H1 (cell line): ENCODE data around the gene VGLL3. TPM values are rescaled to one million over a fixed set of nuclear protein-coding genes. Genes with fewer than 3 reads are reported as not detected.

Source experiments
- CTCF ChIA-PET: fragments of 300-600 bp; sonication (Branson Sonifier 250); formaldehyde crosslinking; loops from one replicate; lab custom pipeline; 2021; ENCODE audit not compliant: partially characterized antibody; lab: Charles Lee
- POLR2A ChIA-PET: fragments of 300-600 bp; sonication (Branson Sonifier 250); formaldehyde crosslinking; loops from one replicate; lab custom pipeline; 2021; ENCODE audit warnings: inconsistent platforms; ENCODE audit not compliant: partially characterized antibody; lab: Charles Lee
- DNase-seq, 2 experiments: peaks; one replicate each; pipeline versions ENCODE4 v3.0.0 to v3.0.0-alpha.2; 2010 to 2022; ENCODE audit warnings: low spot score in 2 of 2, low read depth in 1 of 2, mixed read lengths in 1 of 2
- FAIRE-seq: peaks from 2 replicates; lab custom pipeline; 2011; peaks lifted over from hg19 to GRCh38; lab: Jason Lieb, UNC
- H2AFZ ChIP-seq: 2 replicates; pipeline ENCODE4 v1.8.1; 2012; ENCODE audit warnings: low read length, inconsistent platforms
- H2AK5ac ChIP-seq: 2 replicates; pipeline ENCODE4 v1.6.1; 2013; ENCODE audit warnings: low read depth, low read length
- H2BK120ac ChIP-seq: replicated peaks from 2 replicates; pipeline ENCODE3; 2013; ENCODE audit warnings: low read depth, low read length, inconsistent platforms
- H2BK12ac ChIP-seq: 2 replicates; pipeline ENCODE4 v1.6.1; 2013; ENCODE audit warnings: low read depth, low read length
- H2BK15ac ChIP-seq: 2 replicates; pipeline ENCODE4 v1.6.1; 2013; ENCODE audit warnings: low read length
- H2BK20ac ChIP-seq: 2 replicates; pipeline ENCODE4 v1.6.1; 2013; ENCODE audit warnings: low read length
- H2BK5ac ChIP-seq: 2 replicates; pipeline ENCODE4 v1.6.1; 2013; ENCODE audit warnings: low read depth, low read length
- H3K14ac ChIP-seq: 2 replicates; pipeline ENCODE4 v1.6.1; 2013; ENCODE audit warnings: inconsistent platforms; ENCODE audit not compliant: insufficient read length
- H3K18ac ChIP-seq: 2 replicates; pipeline ENCODE4 v1.6.1; 2013; ENCODE audit warnings: low read length; ENCODE audit errors: extremely low read depth
- H3K23ac ChIP-seq: 2 replicates; pipeline ENCODE4 v1.6.1; 2013; ENCODE audit warnings: inconsistent platforms; ENCODE audit not compliant: insufficient read length
- H3K23me2 ChIP-seq: 2 replicates; pipeline ENCODE4 v1.6.1; 2013; ENCODE audit warnings: low read depth, low read length
- H3K27ac ChIP-seq: 2 replicates; pipeline ENCODE4 v1.6.1; 2011; ENCODE audit warnings: low read depth, low read length, inconsistent platforms
- H3K27me3 ChIP-seq, 4 experiments: replicated peaks in 1 of 4; 1 replicate in 1 of 4; 2 replicates in 3 of 4; pipeline versions ENCODE4 v1.6.1 to v1.8.1; 2011 to 2013; ENCODE audit warnings: low read length in 3 of 4, mild to moderate bottlenecking in 3 of 4, inconsistent platforms in 2 of 4, mixed read lengths in 2 of 4, moderate library complexity in 1 of 4; ENCODE audit not compliant: control insufficient read depth in 3 of 4, insufficient read depth in 3 of 4; ENCODE audit errors: extremely low read depth in 1 of 4
- H3K36me3 ChIP-seq, 4 experiments: 2 replicates each; pipeline versions ENCODE4 v1.6.1 to v1.8.1; 2011 to 2013; ENCODE audit warnings: mild to moderate bottlenecking in 4 of 4, low read length in 3 of 4, moderate library complexity in 2 of 4, control low read depth in 1 of 4, inconsistent platforms in 1 of 4; ENCODE audit not compliant: insufficient read depth in 4 of 4, control insufficient read depth in 2 of 4
- H3K4ac ChIP-seq: replicated peaks from 2 replicates; pipeline ENCODE3; 2013; ENCODE audit warnings: low read length, low read depth, mixed read lengths, inconsistent platforms; ENCODE audit not compliant: insufficient read length
- H3K4me1 ChIP-seq, 4 experiments: replicated peaks in 1 of 4; 1 replicate in 1 of 4; 2 replicates in 3 of 4; pipeline versions ENCODE4 v1.6.1 to v1.8.1; 2011 to 2013; ENCODE audit warnings: low read length in 3 of 4, inconsistent platforms in 2 of 4, mixed read lengths in 1 of 4; ENCODE audit not compliant: insufficient read depth in 4 of 4, control insufficient read depth in 3 of 4
- H3K4me2 ChIP-seq, 2 experiments: 2 replicates each; pipeline versions ENCODE4 v1.6.1 to v1.8.1; 2011 to 2013; ENCODE audit warnings: low read depth in 2 of 2, low read length in 2 of 2, control low read depth in 1 of 2, inconsistent platforms in 1 of 2, mild to moderate bottlenecking in 1 of 2; ENCODE audit not compliant: insufficient read depth in 1 of 2
- H3K4me3 ChIP-seq, 4 experiments: fragments of 200-600, 300-600 bp in 1 of 4; sonication (generic), shearing (Covaris generic), sonication (Bioruptor Twin) in 1 of 4; 2 replicates each; pipeline versions ENCODE4 v1.5.1 to v1.8.1; 2011 to 2016; ENCODE audit warnings: low read length in 4 of 4, low read depth in 3 of 4, control low read depth in 2 of 4, inconsistent platforms in 2 of 4, mild to moderate bottlenecking in 2 of 4, mixed read lengths in 1 of 4, moderate library complexity in 1 of 4; ENCODE audit not compliant: insufficient read depth in 2 of 4; ENCODE audit errors: extremely low read depth in 1 of 4
- H3K56ac ChIP-seq: replicated peaks from 2 replicates; pipeline ENCODE3; 2013; ENCODE audit warnings: low read depth, mild to moderate bottlenecking, mixed read lengths, low read length, inconsistent platforms; ENCODE audit not compliant: insufficient read length
- H3K79me1 ChIP-seq: 2 replicates; pipeline ENCODE4 v1.6.1; 2013; ENCODE audit warnings: low read depth, low read length, control low read depth
- H3K79me2 ChIP-seq, 2 experiments: 2 replicates each; pipeline versions ENCODE4 v1.6.1 to v1.8.1; 2012 to 2013; ENCODE audit warnings: low read length in 2 of 2, mild to moderate bottlenecking in 2 of 2, inconsistent platforms in 1 of 2; ENCODE audit not compliant: insufficient read depth in 2 of 2, control insufficient read depth in 1 of 2
- H3K9ac ChIP-seq, 4 experiments: replicated peaks in 1 of 4; 1 replicate in 1 of 4; 2 replicates in 3 of 4; pipeline versions ENCODE4 v1.6.1 to v1.8.1; 2011 to 2013; ENCODE audit warnings: low read depth in 3 of 4, low read length in 3 of 4, control low read depth in 2 of 4, mild to moderate bottlenecking in 2 of 4, moderate library complexity in 2 of 4, inconsistent platforms in 1 of 4; ENCODE audit errors: extremely low read depth in 1 of 4
- H3K9me3 ChIP-seq, 2 experiments: 2 replicates each; pipeline versions ENCODE4 v1.6.1 to v1.8.1; 2012 to 2013; ENCODE audit warnings: mild to moderate bottlenecking in 2 of 2, moderate library complexity in 2 of 2, control low read depth in 1 of 2, inconsistent platforms in 1 of 2, low read depth in 1 of 2, low read length in 1 of 2, mixed read lengths in 1 of 2; ENCODE audit not compliant: insufficient read depth in 2 of 2
- H4K20me1 ChIP-seq, 2 experiments: replicated peaks in 1 of 2; 2 replicates each; pipeline versions ENCODE3 to v1.8.1; 2011 to 2013; ENCODE audit warnings: inconsistent platforms in 2 of 2, low read length in 2 of 2, mild to moderate bottlenecking in 1 of 2; ENCODE audit not compliant: insufficient read depth in 2 of 2, control insufficient read depth in 1 of 2
- H4K5ac ChIP-seq: 2 replicates; pipeline ENCODE4 v1.6.1; 2013; ENCODE audit warnings: low read length, low read depth, mixed read lengths, inconsistent platforms; ENCODE audit not compliant: insufficient read length
- H4K8ac ChIP-seq: 2 replicates; pipeline ENCODE4 v1.8.0; 2013; ENCODE audit warnings: mild to moderate bottlenecking, moderate library complexity, low read length, inconsistent platforms; ENCODE audit not compliant: insufficient read depth; ENCODE audit errors: extremely low read depth
- H4K91ac ChIP-seq: replicated peaks from 2 replicates; pipeline ENCODE3; 2013; ENCODE audit warnings: low read length, mixed read lengths, inconsistent platforms; ENCODE audit not compliant: insufficient read length
- ATF2 ChIP-seq: IDR thresholded peaks from 2 replicates; pipeline ENCODE4 v1.6.1; 2012; ENCODE audit warnings: low read length, inconsistent platforms
- HDAC6 ChIP-seq: IDR thresholded peaks from one replicate; pipeline ENCODE4 v1.7.1; 2012; ENCODE audit warnings: low read depth, mild to moderate bottlenecking, inconsistent platforms, low read length, moderate library complexity
- MAX ChIP-seq: IDR thresholded peaks from 2 replicates; pipeline ENCODE4 v1.6.1; 2012; ENCODE audit warnings: inconsistent platforms
- NANOG ChIP-seq: IDR thresholded peaks from 2 replicates; pipeline ENCODE4 v1.6.1; 2011; ENCODE audit warnings: low read length, low read depth, mild to moderate bottlenecking, inconsistent platforms; ENCODE audit not compliant: insufficient read depth, poor library complexity, severe bottlenecking
- POU5F1 ChIP-seq: IDR thresholded peaks from 2 replicates; pipeline ENCODE4 v1.6.1; 2011; ENCODE audit warnings: low read depth, mild to moderate bottlenecking, low read length, moderate library complexity
- SP1 ChIP-seq: IDR thresholded peaks from 2 replicates; pipeline ENCODE4 v1.6.1; 2011; ENCODE audit warnings: low read depth, low read length
- SRF ChIP-seq: IDR thresholded peaks from 2 replicates; pipeline ENCODE4 v1.6.1; 2011; ENCODE audit warnings: mild to moderate bottlenecking, low read depth, low read length, moderate library complexity
- TEAD4 ChIP-seq: IDR thresholded peaks from 2 replicates; pipeline ENCODE4 v1.6.1; 2012; ENCODE audit warnings: low read depth, low read length, inconsistent platforms, mixed read lengths
- USF2 ChIP-seq: IDR thresholded peaks from 2 replicates; pipeline ENCODE4 v1.6.1; 2011; ENCODE audit warnings: low read length, improper control_type of control experiment
- WGBS, 2 experiments: shearing (Covaris generic) in 1 of 2; methylation state at CpG; one replicate each; pipeline versions ENCODE4 v1.1.6 to v1.1.7; 2013 to 2015; ENCODE audit warnings: low lambda C conversion rate in 2 of 2, mixed read lengths in 2 of 2, inconsistent platforms in 1 of 2, low coverage in 1 of 2, missing lambda C conversion rate in 1 of 2; ENCODE audit not compliant: insufficient replicate concordance in 2 of 2, insufficient coverage in 1 of 2, insufficient read length in 1 of 2; ENCODE audit errors: extremely low coverage in 1 of 2, missing lambda C conversion rate in 1 of 2; 5-methylcytosine and 5-hydroxymethylcytosine counted together
- polyA plus RNA-seq, 7 experiments: library from polyadenylated mRNA; depleted of rRNA in 3 of 7; stranded (reverse) in 5 of 7; unstranded in 2 of 7; fragments of >200 nt in 5 of 7; fragments of 200-250 nt in 2 of 7; gene quantifications; 1 replicate in 5 of 7; 2 replicates in 1 of 7; 4 replicates in 1 of 7; pipeline versions ENCODE4 v1.2.1 to v1.2.3, GENCODE V29; 2011 to 2013; ENCODE audit warnings: missing spikeins in 2 of 7, mixed read lengths in 2 of 7
- total RNA-seq: library from RNA; stranded (reverse); fragmentation: NEBNext Ultra II Directional; extraction: Animal tissue kit (Norgen Biotek cat#: 25700); gene quantifications from 2 replicates; pipeline ENCODE4 v1.2.1, GENCODE V29; 2021

VGLL3 gene
- total and polyA plus RNA-seq, 2 of the 8 experiments (the other 6 are each of a cell fraction or from before 2014, with no cell fraction given), result 13.4 to 24.2 TPM

GRCh38 chr3:86890741-86891396, 100.1 kb downstream of the VGLL3 start:
- Histone ChIP-seq H3K14ac (no peak overlapping the region), H3K4me1 (peaks cover 0 to 20% (median 3%) of the 10 kb centered on the region in 4 experiments; a peak in 3 of 7 replicates), H3K56ac (peak overlapping the region; percentile 19), H2BK5ac (peak overlapping the region; percentile 67; the same call in 1 of the 2 replicates), H3K9ac (no peak overlapping the region), H3K4me3 (peak overlapping the region in 1 of 4 experiments; percentile 42; a peak in 3 of 8 replicates), H3K23me2 (no peaks in the 10 kb centered on the region), H3K9me3 (0 out of 4 replicates have a peak, but pooled peaks cover 0 to 3% of the 10 kb centered on the region in 2 experiments), H2BK20ac (no peak overlapping the region), H3K4ac (no peak overlapping the region), H2AK5ac (no peak overlapping the region), H3K79me2 (no peaks in the 10 kb centered on the region), H2BK120ac (no peak overlapping the region), H3K18ac (no peak overlapping the region), H3K4me2 (peak overlapping the region; percentile 56 to 58), H3K27me3 (no peaks in the 10 kb centered on the region), H2AFZ (no peak overlapping the region), H3K23ac (no peak overlapping the region), H4K5ac (peak overlapping the region; percentile 99), H3K36me3 (no peaks in the 10 kb centered on the region), H2BK15ac (no peak overlapping the region), H3K79me1 (no peaks in the 10 kb centered on the region), H4K20me1 (no peaks in the 10 kb centered on the region), H3K27ac (no peak overlapping the region), H2BK12ac (no peak overlapping the region), H4K8ac (no peak overlapping the region), H4K91ac (no peak overlapping the region)
- POLR2A ChIA-PET, result no interaction called here
- FAIRE-seq (peak; percentile 42), DNase-seq (peak in 1 of 2 experiments; percentile 59)
- CTCF ChIA-PET, result no interaction called here
- WGBS, 2 experiments, result 0% methylated on average over 1 of the region's 1 CpG; no CpG with 5 or more reads in 1 of the 2 experiments
- TF ChIP-seq MAX (no peak), POU5F1 (peak; percentile 76; the same call in 1 of the 2 replicates), NANOG (peak; percentile 69), USF2 (no peak), ATF2 (0 out of 2 replicates have a peak, but pooled peaks have one; percentile 64), SRF (no peak), HDAC6 (no peak), SP1 (peak; percentile 65; the same call in 1 of the 2 replicates), TEAD4 (peak; percentile 38; the same call in 1 of the 2 replicates)
